Stomach (tissue), 9 donors: ENCODE results near the gene POMT2. TPM values are rescaled to one million over a fixed set of nuclear protein-coding genes. Genes with fewer than 3 reads are reported as not detected.
"Not testable (repeated sequence)": the region's sequence is repeated elsewhere in the genome, so short reads cannot be mapped to it uniquely, and the experiment has no call there.

Source experiments
- DNase-seq, 2 donors: peaks; one replicate each; pipeline versions ENCODE4 v3.0.0 to v3.0.0-alpha.2; 2013 to 2019
- H3K27ac ChIP-seq, 5 donors: fragments of 200-600 bp in 4 of 5; sonication (generic) in 4 of 5; one replicate each; pipeline ENCODE4 v1.5.1; 2013 to 2019; ENCODE audit warnings: mild to moderate bottlenecking in 1 of 5, moderate library complexity in 1 of 5
- H3K27me3 ChIP-seq, 3 donors: fragments of 200-600 bp; sonication (generic); one replicate each; pipeline ENCODE4 v1.5.1; 2017 to 2019; ENCODE audit warnings: mixed run types in 1 of 3
- H3K36me3 ChIP-seq, 4 donors: fragments of 200-600 bp; sonication (generic); 1 replicate in 3 of 4; 2 replicates in 1 of 4; pipeline ENCODE4 v1.5.1; 2016 to 2019
- H3K4me1 ChIP-seq, 4 donors: fragments of 200-600 bp; sonication (generic); one replicate each; pipeline ENCODE4 v1.5.1; 2016 to 2019
- H3K4me3 ChIP-seq, 4 donors: fragments of 200-600 bp; sonication (generic) in 3 of 4; one replicate each; pipeline ENCODE4 v1.5.1; 2016 to 2019; ENCODE audit warnings: mild to moderate bottlenecking in 1 of 4
- H3K9me3 ChIP-seq, 4 donors: fragments of 200-600 bp; sonication (generic); one replicate each; pipeline ENCODE4 v1.5.1; 2016 to 2019
- EP300 ChIP-seq: sonication (generic); formaldehyde crosslinking; IDR thresholded peaks from one replicate; pipeline ENCODE4 v1.6.1; 2017; ENCODE audit warnings: antibody characterized with exemption
- POLR2A ChIP-seq, 4 donors: fragments of 450-650 bp; IDR thresholded peaks; one replicate each; pipeline ENCODE4 v1.6.1; 2016; ENCODE audit warnings: antibody characterized with exemption in 4 of 4, control low read depth in 2 of 4, mild to moderate bottlenecking in 1 of 4, moderate library complexity in 1 of 4
- POLR2AphosphoS5 ChIP-seq, 3 donors: sonication (generic); formaldehyde crosslinking; IDR thresholded peaks; one replicate each; pipeline ENCODE4 v1.6.1; 2016; ENCODE audit warnings: antibody characterized with exemption in 3 of 3
- WGBS, 5 donors: extraction: QIAGEN DNeasy Blood & Tissue Kit in 3 of 5; methylation state at CpG; one replicate each; pipeline versions ENCODE4 v1.1.5 to v1.1.7; 2013 to 2018; 5-methylcytosine and 5-hydroxymethylcytosine counted together
- intact Hi-C: fragments of 100-400 bp; cut with DNase I; formaldehyde crosslinking; loops from one replicate; pipeline ENCODE4 v1.15.1; 2023; ENCODE audit warnings: low total_unique reads
- polyA plus RNA-seq, 3 donors: library from polyadenylated mRNA; stranded (reverse); fragments of 200-250 nt; gene quantifications; one replicate each; pipeline ENCODE4 v1.2.3, GENCODE V29; 2013
- total RNA-seq, 5 donors: library from RNA; depleted of rRNA; stranded (reverse); fragments of >200 nt; gene quantifications; one replicate each; pipeline versions ENCODE4 v1.1.0 to v1.2.3, GENCODE V29; 2014 to 2016
- TF ChIP-seq, protein P1 (sequence below), 7 experiments: fragments of 450-650 bp in 4 of 7; fragments of 200-600 bp in 3 of 7; sonication (generic) in 3 of 7; IDR thresholded peaks; one replicate each; pipeline ENCODE4 v1.5.1; 2016 to 2019; ENCODE audit warnings: antibody characterized with exemption in 7 of 7, control low read depth in 2 of 7, mild to moderate bottlenecking in 1 of 7
- donor health status: healthy with polysubstance abuse.
- donor health status: Bipolar disorder and iron deficiency.
- donor health status: healthy.

Gene POMT2
- total and polyA plus RNA-seq, 8 donors = 7.3 to 33.8 (median 12.2) TPM

DNA sequence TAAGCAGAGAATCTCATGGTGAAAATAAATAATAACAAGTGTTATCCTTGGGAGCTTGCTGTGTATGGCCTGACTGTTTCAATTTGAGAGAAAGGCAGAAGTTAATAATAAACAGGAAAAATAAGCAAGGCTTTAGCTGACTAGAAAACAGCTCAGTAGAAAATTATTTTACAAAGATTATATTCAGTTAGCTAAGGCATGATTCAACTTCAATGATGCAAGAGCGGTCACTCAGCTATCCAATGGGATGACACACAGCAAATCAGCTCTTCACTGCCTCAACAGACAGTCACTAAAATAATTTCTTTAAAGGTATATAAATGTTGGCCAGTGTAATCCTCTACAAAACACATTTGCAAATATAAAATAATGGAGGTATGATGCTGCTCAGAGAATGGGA, 18.7 kb upstream of the POMT2 start:
- Histone ChIP-seq H3K36me3 (peaks cover 9 to 57% (median 48%) of the 10 kb centered on the region in 4 donors), H3K9me3 (no peaks in the 10 kb centered on the region), H3K4me3 (no peak overlapping the region), H3K27me3 (no peaks in the 10 kb centered on the region), H3K27ac (no peak overlapping the region), H3K4me1 (no peaks in the 10 kb centered on the region)
- 93 to 100% (median 96%) methylated on average over 1 of the region's 1 CpG for WGBS, 5 donors
- intact Hi-C loops = no loop called here
- no peak for DNase-seq
- TF ChIP-seq POLR2A (IDR thresholded peaks at IDR 0.05) (no peak), POLR2AphosphoS5 (IDR thresholded peaks at IDR 0.05) (no peak), EP300 (no peak)
- TF ChIP-seq, protein P1, sequence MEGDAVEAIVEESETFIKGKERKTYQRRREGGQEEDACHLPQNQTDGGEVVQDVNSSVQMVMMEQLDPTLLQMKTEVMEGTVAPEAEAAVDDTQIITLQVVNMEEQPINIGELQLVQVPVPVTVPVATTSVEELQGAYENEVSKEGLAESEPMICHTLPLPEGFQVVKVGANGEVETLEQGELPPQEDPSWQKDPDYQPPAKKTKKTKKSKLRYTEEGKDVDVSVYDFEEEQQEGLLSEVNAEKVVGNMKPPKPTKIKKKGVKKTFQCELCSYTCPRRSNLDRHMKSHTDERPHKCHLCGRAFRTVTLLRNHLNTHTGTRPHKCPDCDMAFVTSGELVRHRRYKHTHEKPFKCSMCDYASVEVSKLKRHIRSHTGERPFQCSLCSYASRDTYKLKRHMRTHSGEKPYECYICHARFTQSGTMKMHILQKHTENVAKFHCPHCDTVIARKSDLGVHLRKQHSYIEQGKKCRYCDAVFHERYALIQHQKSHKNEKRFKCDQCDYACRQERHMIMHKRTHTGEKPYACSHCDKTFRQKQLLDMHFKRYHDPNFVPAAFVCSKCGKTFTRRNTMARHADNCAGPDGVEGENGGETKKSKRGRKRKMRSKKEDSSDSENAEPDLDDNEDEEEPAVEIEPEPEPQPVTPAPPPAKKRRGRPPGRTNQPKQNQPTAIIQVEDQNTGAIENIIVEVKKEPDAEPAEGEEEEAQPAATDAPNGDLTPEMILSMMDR (IDR thresholded peaks at IDR 0.05) = no peak

DNA sequence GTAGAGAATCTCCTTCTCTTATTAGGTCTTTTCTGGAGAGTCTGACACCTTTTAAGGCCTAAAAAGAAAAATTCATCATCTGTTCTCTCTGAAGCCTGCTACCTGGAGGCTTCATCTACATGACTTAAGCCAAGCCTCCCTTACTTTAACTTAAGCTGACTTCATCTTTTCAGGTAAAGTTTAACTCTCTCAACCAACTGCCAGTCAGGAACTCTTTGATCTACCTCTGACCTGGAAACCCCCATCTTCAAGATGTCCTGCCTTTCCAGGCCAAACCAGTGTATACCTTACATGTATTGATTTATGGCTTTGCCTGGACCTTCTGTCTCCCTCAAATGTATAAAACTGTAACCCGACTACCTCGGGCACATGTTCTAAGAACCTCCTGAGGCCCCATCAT, 17.6 kb upstream of the POMT2 start:
- DNase-seq = no peak
- Histone ChIP-seq H3K36me3 (peaks cover 9 to 49% (median 43%) of the 10 kb centered on the region in 4 donors), H3K27ac (no peak overlapping the region), H3K9me3 (no peaks in the 10 kb centered on the region), H3K4me1 (no peaks in the 10 kb centered on the region), H3K27me3 (no peaks in the 10 kb centered on the region), H3K4me3 (no peak overlapping the region)
- 76 to 84% (median 79%) methylated on average over 2 of the region's 2 CpGs for WGBS, 5 donors
- intact Hi-C loops = no loop called here
- TF ChIP-seq, protein P1 (IDR thresholded peaks at IDR 0.05) = no peak
- TF ChIP-seq POLR2A (IDR thresholded peaks at IDR 0.05) (no peak), EP300 (no peak), POLR2AphosphoS5 (IDR thresholded peaks at IDR 0.05) (no peak)

DNA sequence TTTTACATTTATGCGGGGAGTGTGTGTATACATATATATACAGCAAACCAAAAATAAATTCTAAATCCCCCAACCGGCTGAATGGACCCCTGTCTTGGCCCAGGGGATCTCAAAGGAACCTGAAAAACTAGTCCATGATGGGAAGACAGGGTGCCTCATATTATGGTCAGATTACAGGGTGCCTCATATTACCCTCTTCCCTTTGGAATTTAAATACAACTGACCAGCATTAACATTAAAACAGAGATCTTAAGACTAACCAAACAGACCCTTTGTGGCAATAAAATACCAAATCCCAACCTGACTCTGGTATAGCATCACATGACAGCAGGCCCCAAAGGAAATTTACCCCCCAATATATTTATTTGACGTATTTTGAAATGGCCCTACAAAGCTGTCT, 17.2 kb upstream of the POMT2 start:
- WGBS, 5 donors = 87 to 91% (median 90%) methylated on average over 3 of the region's 3 CpGs
- no peaks in the 10 kb centered on the region for H3K27me3 ChIP-seq
- no peak for TF ChIP-seq POLR2A (IDR thresholded peaks at IDR 0.05)
- H3K36me3 ChIP-seq = peaks cover 9 to 45% (median 39%) of the 10 kb centered on the region in 4 donors
- no peaks in the 10 kb centered on the region for H3K9me3 ChIP-seq
- DNase-seq = no peak
- H3K4me3 ChIP-seq = no peak overlapping the region
- intact Hi-C loops = no loop called here
- H3K27ac ChIP-seq = no peak overlapping the region
- H3K4me1 ChIP-seq = no peaks in the 10 kb centered on the region

DNA sequence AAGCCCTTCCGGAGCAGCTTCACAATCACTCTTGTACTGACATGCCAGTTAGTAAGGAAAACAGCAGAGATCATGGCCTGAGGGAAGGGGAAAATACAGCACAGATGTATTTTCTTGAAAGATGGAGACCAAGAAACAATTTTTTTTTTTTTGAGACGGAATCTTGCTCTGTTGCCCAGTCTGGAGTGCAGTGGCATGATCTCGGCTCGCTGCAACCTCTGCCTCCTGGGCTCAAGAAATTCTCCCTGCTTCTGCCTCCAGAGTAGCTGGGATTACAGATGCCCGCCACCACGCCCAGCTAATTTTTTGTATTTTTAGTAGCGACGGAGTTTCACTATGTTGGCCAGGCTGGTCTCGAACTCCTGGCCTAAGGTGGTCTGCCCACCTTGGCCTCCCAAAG, 16.6 kb upstream of the POMT2 start:
- H3K4me3 ChIP-seq, DNase-seq, H3K27ac ChIP-seq, H3K9me3 ChIP-seq, intact Hi-C loops, H3K27me3 ChIP-seq, H3K4me1 ChIP-seq: not testable (repeated sequence)
- WGBS, 5 donors = 91 to 97% (median 94%) methylated on average over 9 of the region's 9 CpGs
- H3K36me3 ChIP-seq = peaks cover 9 to 38% (median 33%) of the 10 kb centered on the region in 4 donors

DNA sequence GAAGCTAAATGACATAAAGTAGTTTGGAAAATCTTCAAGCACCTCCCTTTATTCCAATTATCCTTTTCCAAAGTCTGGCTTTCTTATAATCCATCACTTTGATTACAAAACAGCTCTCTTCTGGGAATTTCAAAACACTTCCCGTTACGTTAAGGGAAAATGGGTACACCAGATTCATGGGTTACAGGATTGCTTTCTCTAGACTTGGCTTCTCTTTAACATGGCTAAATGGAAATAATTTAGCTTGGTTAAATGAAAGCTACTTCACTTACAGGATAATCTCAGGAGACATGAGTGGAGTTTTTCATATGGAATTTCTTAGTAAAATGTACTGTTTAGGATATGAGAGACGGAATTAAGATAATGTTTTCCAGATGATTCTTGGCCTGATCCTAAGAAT, 14.9 kb upstream of the POMT2 start:
- no peaks in the 10 kb centered on the region for H3K27me3 ChIP-seq
- TF ChIP-seq, protein P1 (IDR thresholded peaks at IDR 0.05) = no peak
- no peak for TF ChIP-seq POLR2A (IDR thresholded peaks at IDR 0.05)
- TF ChIP-seq POLR2AphosphoS5 (IDR thresholded peaks at IDR 0.05) = no peak
- no peak for TF ChIP-seq EP300
- H3K4me3 ChIP-seq = no peak overlapping the region
- H3K9me3 ChIP-seq = no peaks in the 10 kb centered on the region
- DNase-seq = no peak
- peaks cover 0 to 22% (median 16%) of the 10 kb centered on the region in 4 donors for H3K36me3 ChIP-seq
- WGBS, 5 donors = 88 to 95% (median 90%) methylated on average over 3 of the region's 3 CpGs
- no peak overlapping the region for H3K27ac ChIP-seq
- intact Hi-C loops = no loop called here
- no peaks in the 10 kb centered on the region for H3K4me1 ChIP-seq
